IPS DF 4.7 (cell line): ENCODE data around the gene DNAJC13.

Experiments
- DNase-seq: peaks from one replicate; pipeline ENCODE4 v3.0.0-alpha.2; 2013; ENCODE audit warnings: low spot score; ENCODE audit errors: extremely low read depth

DNAJC13 gene

DNA sequence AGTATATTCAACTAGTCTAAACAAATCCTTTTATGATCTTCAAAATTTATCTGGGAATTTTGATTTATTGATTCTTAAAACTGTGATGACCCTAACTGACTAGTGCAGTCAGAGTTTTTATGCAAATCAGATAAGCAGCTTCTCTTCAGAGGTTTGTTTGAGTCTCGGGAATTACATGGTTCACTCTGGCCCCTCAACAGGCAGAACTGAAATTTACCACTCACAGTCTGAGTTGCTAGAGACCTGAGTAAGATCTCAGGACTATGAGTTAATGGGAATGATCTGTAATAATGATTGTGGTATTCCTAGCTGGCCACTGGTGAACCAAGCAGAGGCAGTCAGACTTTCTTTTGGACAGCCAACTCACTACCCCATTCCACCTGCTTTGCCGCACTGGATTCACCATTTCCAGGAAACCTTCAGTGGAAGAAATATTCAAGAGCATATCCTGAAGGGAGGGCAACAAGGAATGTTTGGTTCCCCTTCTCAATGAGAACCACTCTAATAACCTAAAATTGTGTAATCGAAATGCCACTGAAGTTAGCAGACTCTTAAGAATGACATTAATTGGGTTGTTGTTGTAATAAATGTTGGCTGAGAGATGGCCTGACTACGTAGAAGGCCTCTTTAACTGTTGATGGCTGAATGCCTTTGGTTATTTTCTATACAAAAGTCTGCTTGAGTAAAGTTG, 11.5 kb upstream of the DNAJC13 start:
- DNase-seq: no peak

- no peak for DNase-seq
These were observed 10.7 kb upstream of the DNAJC13 start for GRCh38 chr3:132406587-132406986.

DNA sequence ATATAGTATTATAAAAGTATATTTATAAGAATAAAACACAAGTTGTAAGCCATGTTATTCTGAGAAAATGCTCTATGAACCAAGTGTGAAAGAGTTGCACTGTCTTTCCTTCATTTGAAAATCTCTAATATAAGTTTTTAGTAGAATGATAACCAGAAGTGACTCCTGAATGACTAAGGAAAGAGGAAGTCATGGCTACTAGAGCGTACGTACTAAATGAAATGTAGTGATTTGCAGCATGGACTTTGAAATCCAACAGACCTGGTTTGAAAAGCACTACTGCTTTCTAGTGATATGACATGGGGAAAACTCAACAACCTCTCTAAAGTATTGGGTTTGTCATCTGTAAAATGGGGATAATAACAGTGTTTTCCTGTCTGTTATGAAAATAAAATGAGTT, 10.3 kb upstream of the DNAJC13 start:
- no peak for DNase-seq

- no peak for DNase-seq
These were observed 2.5 kb upstream of the DNAJC13 start for GRCh38 chr3:132414841-132415240.

- no peak for DNase-seq
These were observed 1.1 kb upstream of the DNAJC13 start for GRCh38 chr3:132416161-132416560.

DNA sequence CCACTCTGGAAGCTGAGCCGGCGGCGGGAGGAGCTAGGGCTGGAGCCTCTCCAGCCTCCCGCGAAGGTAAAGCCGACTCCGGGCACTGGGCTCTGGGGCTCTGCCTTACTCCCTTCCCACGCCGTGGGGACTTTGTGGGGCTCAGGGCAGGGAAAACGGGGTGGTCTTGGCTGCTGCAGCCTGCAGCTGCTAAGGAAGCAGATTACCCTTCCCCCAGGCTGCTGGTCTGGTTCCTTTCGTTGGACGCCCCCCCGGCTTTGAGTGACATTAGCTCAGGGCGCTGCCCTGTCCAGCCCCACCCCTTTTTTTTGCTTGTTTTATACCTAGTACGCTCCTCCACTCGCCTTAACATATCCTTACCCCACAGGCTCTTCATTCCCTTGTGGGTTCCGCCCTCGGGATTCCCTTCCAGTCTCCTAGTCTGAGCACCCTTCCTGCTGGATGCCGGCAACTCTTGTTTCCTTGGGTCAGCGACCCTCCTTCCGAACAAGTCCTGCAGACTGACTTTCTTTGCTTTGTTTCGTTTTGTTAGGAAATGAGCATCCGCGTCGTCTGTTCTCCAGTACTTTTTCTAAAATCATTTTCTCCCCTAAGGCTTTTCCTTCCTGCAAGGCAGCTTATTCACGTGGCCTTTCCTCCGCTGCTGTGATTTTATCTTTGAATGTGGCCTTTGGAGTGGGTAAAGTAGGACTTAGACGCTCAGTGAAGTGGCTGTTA, 551 bp downstream of the DNAJC13 start:
- no peak for DNase-seq

DNA sequence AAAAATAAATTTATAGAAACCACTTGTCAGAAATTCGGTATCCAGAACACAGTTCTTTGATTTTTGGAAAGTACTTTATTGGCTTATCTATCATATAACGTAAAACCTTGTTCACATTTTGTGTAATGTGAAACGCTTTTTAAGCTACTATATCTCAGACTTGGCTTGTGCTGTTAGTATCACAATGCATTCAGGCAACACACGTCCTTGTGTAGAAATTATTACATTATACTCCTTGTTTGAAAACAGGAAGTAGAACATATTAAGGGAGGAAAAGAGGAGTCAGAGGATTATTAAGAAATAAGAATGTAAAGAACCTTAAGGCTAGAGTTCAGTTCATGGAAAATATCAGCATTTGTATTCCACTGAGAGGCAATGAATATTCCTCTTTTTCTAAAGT, 1.6 kb downstream of the DNAJC13 start:
- DNase-seq: no peak

DNA sequence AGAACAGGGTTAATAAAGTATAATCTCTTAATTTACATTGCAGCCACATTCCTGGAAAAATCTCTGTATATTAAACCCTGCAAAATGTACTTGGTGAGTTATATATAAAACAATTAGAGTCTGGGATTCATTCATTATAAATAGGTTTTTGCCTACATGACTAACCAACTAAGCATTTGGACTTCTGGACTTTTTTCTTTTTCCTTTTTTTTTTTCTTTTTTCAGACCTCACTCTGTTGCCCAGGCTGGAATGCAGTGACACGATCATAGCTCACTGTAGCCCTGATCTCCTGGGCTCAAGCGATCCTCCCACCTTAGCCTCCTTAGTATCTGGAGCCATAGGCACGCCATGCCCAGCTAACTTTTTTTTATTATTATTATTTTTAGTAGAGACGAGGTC, 4.5 kb downstream of the DNAJC13 start:
- no peak for DNase-seq

GRCh38 chr3:132422531-132422930, 5.2 kb downstream of the DNAJC13 start:
- DNase-seq: no peak

GRCh38 chr3:132432639-132433038, 15.3 kb downstream of the DNAJC13 start:
- no peak for DNase-seq

- no peak for DNase-seq
These were observed 15.8 kb downstream of the DNAJC13 start for GRCh38 chr3:132433121-132433520.

- no peak for DNase-seq
These were observed 18.1 kb downstream of the DNAJC13 start for GRCh38 chr3:132435224-132435910.

DNA sequence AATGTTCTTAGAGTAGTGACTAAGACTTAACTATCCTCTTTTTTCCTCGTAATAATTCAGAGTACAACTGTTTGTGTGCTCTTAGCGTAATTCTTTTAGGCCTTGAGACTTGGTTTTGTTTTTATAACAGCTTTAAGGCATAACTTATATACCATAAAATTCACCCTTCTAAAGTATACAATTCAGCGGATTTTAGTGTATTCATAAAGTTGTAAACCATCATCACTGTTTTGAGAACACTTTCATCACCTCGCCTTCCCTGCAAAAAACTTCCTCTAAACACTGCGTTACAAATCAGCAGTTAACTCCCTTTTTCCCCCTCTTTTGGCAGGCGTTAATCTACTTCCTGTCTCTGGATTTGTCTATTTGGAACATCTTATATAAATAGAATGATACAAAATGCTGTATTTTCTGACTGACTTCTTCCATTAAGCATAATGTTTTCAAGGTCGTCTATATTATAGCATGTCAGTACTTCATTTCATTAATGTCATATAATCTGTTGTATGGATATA, 18.7 kb downstream of the DNAJC13 start:
- DNase-seq: no peak

DNA sequence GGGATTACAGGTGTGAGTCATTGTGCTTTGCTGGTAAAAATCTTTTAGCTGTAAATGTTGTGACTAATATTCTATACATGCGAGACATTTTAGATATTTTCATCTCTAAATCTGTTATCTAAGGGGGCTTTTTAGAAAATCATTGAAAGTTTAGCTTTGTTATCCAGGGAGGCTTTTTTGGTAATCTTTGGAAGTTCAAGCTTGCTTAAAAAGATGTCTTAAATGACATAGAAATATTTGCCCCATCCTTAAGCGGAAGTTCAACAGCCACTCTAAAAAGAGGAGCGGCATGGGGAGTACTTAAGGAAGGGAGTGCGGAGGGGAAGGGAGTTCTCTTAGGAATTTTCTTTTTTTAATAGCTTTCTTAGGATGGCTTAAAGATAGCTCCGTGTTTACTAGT, 26.1 kb downstream of the DNAJC13 start:
- no peak for DNase-seq

DNA sequence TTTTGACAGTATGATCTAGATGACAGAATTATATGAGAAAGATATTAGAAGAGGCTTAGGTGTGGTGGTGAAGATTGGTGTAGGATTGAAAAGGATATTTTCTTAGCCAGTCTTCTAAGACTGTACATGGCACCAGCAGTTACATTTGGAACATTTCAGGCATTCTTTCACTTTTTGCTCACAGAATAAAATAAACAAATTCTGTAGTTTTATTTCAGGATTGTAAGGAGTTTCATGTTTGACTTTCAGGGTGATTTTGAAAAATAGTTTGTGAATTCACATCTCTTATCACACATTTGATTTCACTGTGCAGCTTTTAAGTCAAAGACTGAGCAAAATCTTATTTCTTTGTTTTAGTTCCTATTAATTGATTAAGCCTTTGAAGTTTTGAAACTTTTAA, 27.1 kb downstream of the DNAJC13 start:
- no peak for DNase-seq

DNA sequence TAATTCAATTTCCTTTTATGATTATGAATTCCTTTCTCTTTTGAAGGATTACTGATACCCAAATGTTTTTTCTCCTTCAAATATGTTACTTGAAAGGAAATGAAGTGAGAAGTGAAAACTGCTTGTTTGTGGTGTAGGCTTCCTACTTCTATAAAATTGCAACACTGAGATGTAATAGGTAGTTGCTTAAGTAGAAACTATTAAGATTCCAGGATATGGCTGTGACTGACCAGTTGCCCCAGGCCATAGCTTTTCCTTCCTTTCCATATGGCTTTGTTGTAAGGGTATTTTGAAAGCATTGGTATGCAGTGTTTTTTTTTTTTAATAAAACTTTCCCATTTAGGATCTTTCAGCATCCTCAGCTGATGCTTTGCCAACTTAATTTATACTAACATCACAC, 28.5 kb downstream of the DNAJC13 start:
- no peak for DNase-seq

DNA sequence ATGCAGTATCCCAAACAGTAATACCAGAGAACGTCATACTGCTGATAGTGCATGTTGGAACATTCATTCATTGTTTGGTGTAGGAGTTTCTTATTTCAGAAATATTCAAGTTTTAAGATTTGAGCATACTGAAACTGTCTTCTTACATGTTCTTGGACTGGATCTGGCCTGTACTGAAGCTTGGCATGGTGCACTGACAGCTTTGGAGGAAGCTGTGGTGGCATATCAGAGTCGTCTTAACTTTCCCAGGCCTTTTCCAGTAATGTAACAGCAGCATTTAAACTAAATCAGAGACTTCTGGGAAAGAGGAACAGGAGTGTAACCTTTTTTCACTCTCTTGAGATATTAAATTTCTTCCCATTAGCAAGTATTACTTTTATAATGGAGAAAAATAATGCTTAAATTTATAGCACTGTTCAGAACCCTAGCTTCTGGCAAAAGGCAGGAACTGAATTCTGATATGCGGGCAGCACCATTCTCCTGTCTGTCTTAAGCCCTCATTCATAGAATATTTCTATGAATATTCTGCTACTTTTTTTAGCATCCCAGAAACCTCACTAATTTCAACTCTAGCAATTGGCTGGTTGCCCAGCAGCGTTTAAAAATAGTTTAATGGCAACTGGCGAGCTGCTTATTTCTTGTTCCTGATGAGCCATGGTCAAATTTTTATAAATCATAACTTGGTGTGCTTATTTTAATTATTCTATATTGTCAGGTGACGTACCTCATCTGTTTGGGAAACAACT, 31.1 kb downstream of the DNAJC13 start:
- DNase-seq: no peak

- DNase-seq: no peak
These were observed 38.8 kb downstream of the DNAJC13 start for GRCh38 chr3:132456136-132456535.

DNA sequence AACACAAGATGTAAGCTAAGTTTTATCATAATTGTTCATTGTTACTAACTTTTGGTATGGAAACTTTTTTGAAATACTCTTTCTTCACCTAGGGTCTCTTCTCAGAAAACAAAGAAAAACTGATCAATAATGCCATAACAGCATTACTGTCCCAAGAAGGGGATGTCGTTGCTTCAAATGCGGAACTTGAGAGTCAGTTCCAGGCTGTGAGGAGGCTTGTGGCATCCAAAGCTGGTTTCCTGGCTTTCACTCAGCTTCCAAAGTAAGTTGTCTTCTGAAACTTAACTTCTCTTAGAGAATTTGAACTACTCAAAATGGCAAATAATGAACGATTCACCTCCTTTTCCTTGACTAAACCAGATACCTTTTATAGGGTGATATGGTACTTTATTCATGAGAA, 39.3 kb downstream of the DNAJC13 start:
- DNase-seq: no peak

DNA sequence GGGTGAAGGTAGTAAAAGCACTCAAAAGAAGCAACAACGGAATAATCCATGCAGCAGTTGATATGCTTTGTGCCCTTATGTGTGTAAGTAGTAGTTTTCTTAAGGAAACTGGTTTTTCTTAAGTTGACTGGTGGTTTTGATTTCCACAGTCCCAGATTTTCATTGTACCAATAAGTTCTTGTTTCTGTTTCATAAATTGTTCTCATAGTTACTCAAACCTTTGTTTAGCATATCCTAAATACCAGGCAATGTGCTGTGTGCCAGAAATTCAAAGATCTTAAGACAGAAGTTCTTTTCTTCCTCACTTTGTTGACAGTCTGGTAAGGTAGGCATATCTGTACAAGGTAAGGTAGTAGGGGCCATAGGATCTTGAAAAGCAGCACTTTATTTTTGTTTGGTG, 40.0 kb downstream of the DNAJC13 start:
- DNase-seq: no peak

DNA sequence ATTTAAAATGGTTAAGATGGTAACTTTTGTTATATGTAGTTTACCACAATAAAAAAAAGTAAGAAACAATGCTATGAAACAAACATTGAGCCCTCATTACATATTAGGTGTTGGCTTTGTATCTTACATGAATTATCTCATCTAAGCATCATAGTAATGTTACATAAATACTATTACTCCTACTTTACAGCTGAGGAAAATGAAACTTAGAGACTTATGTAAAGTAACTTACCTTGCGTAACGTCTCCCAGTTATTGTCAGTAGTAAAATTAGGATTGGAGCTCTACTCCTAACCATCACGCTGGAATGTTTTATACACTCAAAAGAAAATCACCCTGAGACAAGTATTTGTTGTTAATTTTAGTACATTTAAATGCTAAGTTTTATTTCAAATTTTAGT, 42.2 kb downstream of the DNAJC13 start:
- DNase-seq: no peak

DNA sequence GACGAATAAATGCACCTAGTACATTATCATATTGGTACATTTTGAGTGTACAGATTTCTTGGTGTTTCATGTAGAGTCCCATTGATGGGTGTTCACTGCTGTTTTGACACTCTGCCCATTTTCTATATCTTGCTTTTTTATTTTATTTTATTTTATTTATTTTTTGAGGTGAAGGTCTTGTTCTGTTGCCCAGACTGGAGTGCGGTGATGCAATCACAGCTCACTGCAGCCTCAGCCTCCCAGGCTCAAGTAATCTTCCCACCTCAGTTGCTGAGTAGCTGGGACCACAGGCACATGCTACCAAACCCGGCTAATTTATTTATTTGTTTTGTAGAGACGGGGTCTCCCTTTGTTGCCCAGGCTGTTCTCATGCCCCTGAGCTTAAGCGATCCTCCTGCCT, 44.2 kb downstream of the DNAJC13 start:
- DNase-seq: no peak
